ENCODE results near the gene SPHKAP. TPM values are rescaled to one million over a fixed set of nuclear protein-coding genes. Genes with fewer than 3 reads are reported as not detected.

SPHKAP gene
- total RNA-seq, 1 donor from 2014 or later, result not detected

GRCh38 chr2:228066126-228066798 is 115.2 kb downstream of the SPHKAP start:
- ChIA-PET CTCF (no interaction called here), POLR2A (no interaction called here)
- DNase-seq (no peak), ATAC-seq (ENCODE audit: low read depth) (no peak)
- Mint-ChIP-seq H3K4me1 (no peaks in the 10 kb centered on the region), H3K9me3 (no peaks in the 10 kb centered on the region), H3K27ac (no peak overlapping the region), H3K36me3 (ENCODE audit: low read depth) (no peaks in the 10 kb centered on the region), H3K27me3 (no peaks in the 10 kb centered on the region), H3K4me3 (no peak overlapping the region)
- TF ChIP-seq, protein P1, sequence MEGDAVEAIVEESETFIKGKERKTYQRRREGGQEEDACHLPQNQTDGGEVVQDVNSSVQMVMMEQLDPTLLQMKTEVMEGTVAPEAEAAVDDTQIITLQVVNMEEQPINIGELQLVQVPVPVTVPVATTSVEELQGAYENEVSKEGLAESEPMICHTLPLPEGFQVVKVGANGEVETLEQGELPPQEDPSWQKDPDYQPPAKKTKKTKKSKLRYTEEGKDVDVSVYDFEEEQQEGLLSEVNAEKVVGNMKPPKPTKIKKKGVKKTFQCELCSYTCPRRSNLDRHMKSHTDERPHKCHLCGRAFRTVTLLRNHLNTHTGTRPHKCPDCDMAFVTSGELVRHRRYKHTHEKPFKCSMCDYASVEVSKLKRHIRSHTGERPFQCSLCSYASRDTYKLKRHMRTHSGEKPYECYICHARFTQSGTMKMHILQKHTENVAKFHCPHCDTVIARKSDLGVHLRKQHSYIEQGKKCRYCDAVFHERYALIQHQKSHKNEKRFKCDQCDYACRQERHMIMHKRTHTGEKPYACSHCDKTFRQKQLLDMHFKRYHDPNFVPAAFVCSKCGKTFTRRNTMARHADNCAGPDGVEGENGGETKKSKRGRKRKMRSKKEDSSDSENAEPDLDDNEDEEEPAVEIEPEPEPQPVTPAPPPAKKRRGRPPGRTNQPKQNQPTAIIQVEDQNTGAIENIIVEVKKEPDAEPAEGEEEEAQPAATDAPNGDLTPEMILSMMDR (IDR thresholded peaks at IDR 0.05), result no peak
- intact Hi-C loops (cut with micrococcal nuclease), result no loop called here

DNA sequence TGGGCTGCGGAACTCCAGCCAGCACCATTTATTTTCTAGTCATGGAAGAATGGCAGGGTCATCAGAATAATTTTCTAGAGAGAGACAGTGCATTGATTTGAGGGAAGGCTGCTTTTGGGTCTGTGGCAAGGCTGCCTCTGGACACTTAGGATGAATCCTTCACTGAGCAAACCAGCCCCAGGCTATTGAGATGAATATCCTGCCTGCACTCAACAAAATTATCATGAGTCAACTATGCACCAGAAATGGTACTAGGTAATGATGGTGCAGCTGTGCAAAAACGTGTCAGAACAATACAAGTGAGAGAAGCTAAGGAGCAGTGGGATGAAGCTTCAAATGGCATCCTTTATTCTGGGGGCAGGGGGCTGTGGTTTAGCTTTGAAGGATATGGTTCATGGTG is 115.8 kb downstream of the SPHKAP start:
- ATAC-seq (ENCODE audit: low read depth) (no peak), DNase-seq (no peak)
- CTCF ChIA-PET, result no interaction called here
- intact Hi-C loops (cut with micrococcal nuclease), result no loop called here
- Mint-ChIP-seq H3K4me1 (no peaks in the 10 kb centered on the region), H3K27ac (no peak overlapping the region), H3K4me3 (no peak overlapping the region), H3K36me3 (ENCODE audit: low read depth) (no peaks in the 10 kb centered on the region), H3K27me3 (no peaks in the 10 kb centered on the region), H3K9me3 (no peaks in the 10 kb centered on the region)
- POLR2A ChIA-PET, result no interaction called here
- TF ChIP-seq, protein P1 (IDR thresholded peaks at IDR 0.05), result no peak

GRCh38 chr2:228064796-228065315 is 116.6 kb downstream of the SPHKAP start:
- TF ChIP-seq, protein P1 (IDR thresholded peaks at IDR 0.05), result no peak
- ChIA-PET POLR2A (no interaction called here), CTCF (no interaction called here)
- DNase-seq (no peak), ATAC-seq (ENCODE audit: low read depth) (no peak)
- Mint-ChIP-seq H3K36me3 (ENCODE audit: low read depth) (no peaks in the 10 kb centered on the region), H3K27ac (no peak overlapping the region), H3K4me1 (no peaks in the 10 kb centered on the region), H3K9me3 (no peaks in the 10 kb centered on the region), H3K4me3 (no peak overlapping the region), H3K27me3 (no peaks in the 10 kb centered on the region)
- intact Hi-C loops (cut with micrococcal nuclease), result no loop called here

DNA sequence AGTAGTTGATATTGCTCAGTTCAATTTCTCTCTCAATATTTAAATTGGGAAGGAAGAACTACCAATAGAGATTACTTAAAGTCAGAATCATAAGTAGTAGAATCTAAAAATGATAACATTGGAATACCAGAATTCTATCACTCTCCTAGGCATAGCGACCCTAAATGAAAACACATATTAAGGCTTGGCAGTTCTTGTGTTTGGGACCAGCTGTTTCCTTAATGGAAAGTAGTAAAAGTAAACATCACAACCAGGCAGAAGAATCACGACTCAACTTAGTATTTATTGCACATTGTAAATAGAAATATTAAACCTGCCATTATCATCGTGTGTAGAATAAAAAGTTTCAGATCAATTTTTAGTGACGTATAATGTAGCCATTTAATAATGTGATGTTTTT is 117.5 kb downstream of the SPHKAP start:
- CTCF ChIA-PET, result no interaction called here
- POLR2A ChIA-PET, result no interaction called here
- H3K36me3 Mint-ChIP-seq (ENCODE audit: low read depth), result no peaks in the 10 kb centered on the region
- no peak overlapping the region for H3K4me3 Mint-ChIP-seq
- no peaks in the 10 kb centered on the region for H3K9me3 Mint-ChIP-seq
- intact Hi-C loops (cut with micrococcal nuclease), result no loop called here
- H3K27ac Mint-ChIP-seq, result no peak overlapping the region
- no peaks in the 10 kb centered on the region for H3K27me3 Mint-ChIP-seq
- ATAC-seq (ENCODE audit: low read depth), result no peak
- TF ChIP-seq, protein P1 (IDR thresholded peaks at IDR 0.05), result no peak
- DNase-seq, result no peak
- H3K4me1 Mint-ChIP-seq, result no peaks in the 10 kb centered on the region

DNA sequence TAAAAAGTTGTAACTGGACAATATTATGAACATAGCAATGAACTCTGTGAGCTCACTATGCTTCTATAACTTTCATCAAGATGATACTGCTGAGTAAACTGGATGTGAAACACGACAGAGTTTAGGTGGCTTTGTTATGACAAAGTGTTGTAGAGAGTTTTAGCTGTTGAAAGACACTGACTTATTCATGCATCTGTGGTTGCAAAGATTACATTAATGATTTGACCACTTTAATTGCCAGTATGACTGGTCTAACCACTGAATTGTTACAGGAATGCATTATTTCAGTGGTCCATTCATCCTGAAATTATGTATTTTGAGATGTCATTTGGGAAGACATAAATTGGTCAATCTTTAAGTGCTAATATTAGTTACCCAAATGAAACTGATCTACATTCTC is 117.9 kb downstream of the SPHKAP start:
- TF ChIP-seq, protein P1 (IDR thresholded peaks at IDR 0.05), result no peak
- POLR2A ChIA-PET, result no interaction called here
- CTCF ChIA-PET, result no interaction called here
- no peak for DNase-seq
- Mint-ChIP-seq H3K4me1 (no peaks in the 10 kb centered on the region), H3K27me3 (no peaks in the 10 kb centered on the region), H3K36me3 (ENCODE audit: low read depth) (no peaks in the 10 kb centered on the region), H3K27ac (no peak overlapping the region), H3K9me3 (no peaks in the 10 kb centered on the region), H3K4me3 (no peak overlapping the region)
- no peak for ATAC-seq (ENCODE audit: low read depth)
- intact Hi-C loops (cut with micrococcal nuclease), result no loop called here

All from activated B cell treated with CpG ODN at 0.5 μM for 24 hours (primary cell).